KOPT-K1 (cell line): ENCODE results near the gene ZNF280B.

Source experiments
- H3K27ac ChIP-seq: fragments of 200-600 bp; sonication (generic); 2 replicates; pipeline ENCODE4 v1.5.1; 2016; ENCODE audit warnings: antibody characterized with exemption, mild to moderate bottlenecking, low read depth, low read length; ENCODE audit not compliant: poor library complexity, severe bottlenecking
- H3K36me3 ChIP-seq: fragments of 200-600 bp; sonication (generic); 2 replicates; pipeline ENCODE4 v1.5.1; 2017; ENCODE audit warnings: antibody characterized with exemption, mild to moderate bottlenecking, low read length, moderate library complexity; ENCODE audit not compliant: insufficient read depth
- H3K9me3 ChIP-seq: fragments of 200-600 bp; sonication (generic); 2 replicates; pipeline ENCODE4 v1.5.1; 2017; ENCODE audit warnings: antibody characterized with exemption, low read length, mild to moderate bottlenecking; ENCODE audit not compliant: insufficient read depth, poor library complexity, severe bottlenecking

Gene ZNF280B

GRCh38 chr22:22508274-22509176 is at the start of gene ZNF280B:
ZNF280B (minus strand) TSS chr22:22508742; CDS start chr22:22489398, 19,344 bp downstream.
- Histone ChIP-seq H3K9me3 (peaks cover 15% of the 10 kb centered on the region), H3K27ac (peak within 1 kb of the TSS; percentile 45), H3K36me3 (peaks cover 17% of the 10 kb centered on the region)

- H3K27ac ChIP-seq, result no peak overlapping the region
- no peaks in the 10 kb centered on the region for H3K9me3 ChIP-seq
- H3K36me3 ChIP-seq, result no peaks in the 10 kb centered on the region
Observed at GRCh38 chr22:22556995-22557925, 48.7 kb upstream of the ZNF280B start.

GRCh38 chr22:22556578-22556977 is 48.0 kb upstream of the ZNF280B start:
- no peaks in the 10 kb centered on the region for H3K36me3 ChIP-seq
- no peak overlapping the region for H3K27ac ChIP-seq

GRCh38 chr22:22555596-22555995 is 47.1 kb upstream of the ZNF280B start:
- no peaks in the 10 kb centered on the region for H3K36me3 ChIP-seq
- no peak overlapping the region for H3K27ac ChIP-seq
- no peaks in the 10 kb centered on the region for H3K9me3 ChIP-seq

More at GRCh38 chr22:22556578-22556977, 48.0 kb upstream of the ZNF280B start:
- H3K9me3 ChIP-seq, result no peaks in the 10 kb centered on the region

- Histone ChIP-seq H3K27ac (no peak overlapping the region), H3K9me3 (no peaks in the 10 kb centered on the region), H3K36me3 (no peaks in the 10 kb centered on the region)
Observed at GRCh38 chr22:22554587-22555284, 46.2 kb upstream of the ZNF280B start.

- Histone ChIP-seq H3K9me3 (no peaks in the 10 kb centered on the region), H3K27ac (no peak overlapping the region), H3K36me3 (no peaks in the 10 kb centered on the region)
Observed at GRCh38 chr22:22553735-22554586, 45.4 kb upstream of the ZNF280B start.

GRCh38 chr22:22553141-22553540 is 44.6 kb upstream of the ZNF280B start:
- H3K9me3 ChIP-seq, result no peaks in the 10 kb centered on the region

GRCh38 chr22:22552630-22553029 is 44.1 kb upstream of the ZNF280B start:
- Histone ChIP-seq H3K9me3 (no peaks in the 10 kb centered on the region), H3K36me3 (no peaks in the 10 kb centered on the region), H3K27ac (no peak overlapping the region)

More at GRCh38 chr22:22553141-22553540, 44.6 kb upstream of the ZNF280B start:
- no peaks in the 10 kb centered on the region for H3K36me3 ChIP-seq
- no peak overlapping the region for H3K27ac ChIP-seq

GRCh38 chr22:22550789-22551434 is 42.4 kb upstream of the ZNF280B start:
- Histone ChIP-seq H3K9me3 (no peaks in the 10 kb centered on the region), H3K36me3 (no peaks in the 10 kb centered on the region)

GRCh38 chr22:22548910-22549309 is 40.4 kb upstream of the ZNF280B start:
- Histone ChIP-seq H3K27ac (no peak overlapping the region), H3K9me3 (no peaks in the 10 kb centered on the region), H3K36me3 (no peaks in the 10 kb centered on the region)

More at GRCh38 chr22:22550789-22551434, 42.4 kb upstream of the ZNF280B start:
- no peak overlapping the region for H3K27ac ChIP-seq

- H3K27ac ChIP-seq, result no peak overlapping the region
- H3K9me3 ChIP-seq, result no peaks in the 10 kb centered on the region
- H3K36me3 ChIP-seq, result no peaks in the 10 kb centered on the region
Observed at GRCh38 chr22:22548317-22548716, 39.8 kb upstream of the ZNF280B start.

- H3K9me3 ChIP-seq, result no peaks in the 10 kb centered on the region
- no peaks in the 10 kb centered on the region for H3K36me3 ChIP-seq
- no peak overlapping the region for H3K27ac ChIP-seq
Observed at GRCh38 chr22:22547692-22548300, 39.3 kb upstream of the ZNF280B start.

- Histone ChIP-seq H3K27ac (no peak overlapping the region), H3K9me3 (no peaks in the 10 kb centered on the region), H3K36me3 (no peaks in the 10 kb centered on the region)
Observed at GRCh38 chr22:22547226-22547625, 38.7 kb upstream of the ZNF280B start.
